HG02642 (cell line): ENCODE measurements around the gene TOP2A.
A peak's percentile ranks its signal among the peaks of the same experiment; 100 is the strongest.

Experiments used
- ATAC-seq: cut with Tn5 transposase; IDR thresholded peaks from one replicate; pipeline ENCODE4 v1.9.1; 2021; ENCODE audit warnings: mild to moderate bottlenecking; ENCODE audit not compliant: unreplicated experiment, poor library complexity

The TOP2A gene

DNA sequence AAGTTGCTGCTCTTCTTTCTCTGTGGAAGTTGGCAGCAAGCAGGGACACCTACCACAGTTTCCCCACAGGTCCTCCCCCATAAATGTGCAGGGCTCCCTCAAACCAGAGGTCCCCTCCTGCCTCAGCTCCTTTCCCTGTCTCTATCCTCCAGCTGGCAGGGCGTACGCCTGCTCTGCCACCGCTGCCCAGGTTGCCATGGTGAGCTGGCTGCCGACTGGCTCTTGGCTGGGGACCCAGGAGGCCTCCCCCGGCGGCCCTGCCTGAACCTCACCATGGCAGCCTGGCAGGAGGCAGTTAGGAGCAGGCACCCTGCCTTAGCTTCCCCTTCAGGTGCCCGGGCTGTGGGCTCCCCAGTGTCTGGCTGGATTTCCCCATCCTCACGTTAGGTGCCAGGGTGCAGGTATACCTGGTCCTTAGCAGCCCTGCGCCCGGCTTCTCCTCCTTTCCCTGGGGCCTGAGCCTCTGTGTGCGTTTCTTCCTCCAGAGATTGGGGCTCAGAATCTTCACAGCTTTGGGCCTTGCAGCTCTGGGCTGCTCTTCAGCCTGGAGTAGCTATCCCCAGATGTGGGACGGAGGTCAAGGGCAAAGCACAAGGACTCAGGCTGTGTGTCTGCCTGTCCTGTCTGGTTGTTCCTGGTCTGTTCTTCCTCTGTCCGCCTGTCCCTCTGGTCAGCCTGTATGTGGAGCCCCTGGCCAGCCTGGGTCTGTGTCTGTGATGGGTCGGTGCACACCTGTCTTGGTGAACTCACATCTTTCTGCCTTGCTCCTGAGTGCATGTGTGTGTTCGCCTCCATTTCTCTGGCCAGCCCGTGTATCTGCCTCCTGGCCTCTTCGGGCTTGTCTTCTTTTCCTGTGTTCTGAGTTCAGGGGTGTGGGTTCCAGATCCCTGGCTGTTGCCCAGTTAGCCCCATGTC is 68.9 kb downstream of the TOP2A start:
- no peak for ATAC-seq

DNA sequence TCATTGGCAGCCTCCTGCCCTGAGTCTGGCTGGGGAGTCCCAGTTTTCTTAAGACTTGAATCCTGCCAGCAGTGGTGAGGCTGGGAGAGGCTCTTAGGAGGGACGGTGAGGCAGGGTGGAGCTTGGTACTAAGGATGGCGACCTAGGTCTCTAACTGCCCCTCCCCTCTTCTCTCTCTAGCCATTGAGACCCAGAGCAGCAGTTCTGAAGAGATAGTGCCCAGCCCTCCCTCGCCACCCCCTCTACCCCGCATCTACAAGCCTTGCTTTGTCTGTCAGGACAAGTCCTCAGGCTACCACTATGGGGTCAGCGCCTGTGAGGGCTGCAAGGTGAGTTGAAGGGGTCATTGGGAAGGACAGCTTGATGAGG is 69.6 kb downstream of the TOP2A start:
- ATAC-seq = no peak

DNA sequence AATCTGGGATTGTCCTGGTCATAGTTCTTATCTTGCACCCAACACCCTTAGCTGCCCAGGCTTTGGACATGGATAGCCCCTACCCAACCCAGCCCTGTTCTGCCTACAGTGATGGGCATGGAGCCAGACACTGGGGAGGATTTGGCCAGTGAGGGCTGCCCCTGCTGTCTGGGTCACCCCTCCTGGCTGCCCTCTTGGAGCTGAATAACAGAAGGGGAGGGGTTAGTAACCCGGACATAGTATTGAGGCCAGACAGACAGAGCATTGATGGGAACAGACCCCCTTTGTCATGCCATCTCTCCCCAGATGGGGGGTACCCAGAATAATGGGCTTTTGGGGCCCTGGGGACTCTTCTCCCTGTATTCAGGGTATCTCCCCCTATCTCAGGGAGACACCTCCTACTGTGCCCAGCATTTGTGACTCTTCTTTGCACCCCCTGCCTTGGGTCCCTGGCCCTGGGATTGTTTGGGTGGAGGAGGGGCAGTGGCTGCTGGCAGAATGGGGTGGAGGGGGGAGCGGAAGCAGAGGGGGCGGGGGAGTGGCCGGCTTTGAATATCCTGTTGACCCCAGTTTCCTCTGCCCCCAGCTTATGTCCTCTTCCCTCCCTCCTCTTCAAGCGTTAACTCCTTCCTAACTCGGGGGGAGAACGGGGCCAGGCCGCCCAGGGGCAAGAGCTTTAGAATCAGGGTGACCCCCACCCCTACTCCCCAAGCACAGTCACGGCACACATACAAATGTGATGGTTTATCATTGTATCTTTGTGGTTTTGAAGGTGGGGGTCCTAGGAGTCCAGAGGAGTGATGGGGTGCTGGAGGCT is 70.2 kb downstream of the TOP2A start:
- no peak for ATAC-seq

GRCh38 chr17:40346765-40347158 is 70.9 kb downstream of the TOP2A start:
- ATAC-seq = no peak

DNA sequence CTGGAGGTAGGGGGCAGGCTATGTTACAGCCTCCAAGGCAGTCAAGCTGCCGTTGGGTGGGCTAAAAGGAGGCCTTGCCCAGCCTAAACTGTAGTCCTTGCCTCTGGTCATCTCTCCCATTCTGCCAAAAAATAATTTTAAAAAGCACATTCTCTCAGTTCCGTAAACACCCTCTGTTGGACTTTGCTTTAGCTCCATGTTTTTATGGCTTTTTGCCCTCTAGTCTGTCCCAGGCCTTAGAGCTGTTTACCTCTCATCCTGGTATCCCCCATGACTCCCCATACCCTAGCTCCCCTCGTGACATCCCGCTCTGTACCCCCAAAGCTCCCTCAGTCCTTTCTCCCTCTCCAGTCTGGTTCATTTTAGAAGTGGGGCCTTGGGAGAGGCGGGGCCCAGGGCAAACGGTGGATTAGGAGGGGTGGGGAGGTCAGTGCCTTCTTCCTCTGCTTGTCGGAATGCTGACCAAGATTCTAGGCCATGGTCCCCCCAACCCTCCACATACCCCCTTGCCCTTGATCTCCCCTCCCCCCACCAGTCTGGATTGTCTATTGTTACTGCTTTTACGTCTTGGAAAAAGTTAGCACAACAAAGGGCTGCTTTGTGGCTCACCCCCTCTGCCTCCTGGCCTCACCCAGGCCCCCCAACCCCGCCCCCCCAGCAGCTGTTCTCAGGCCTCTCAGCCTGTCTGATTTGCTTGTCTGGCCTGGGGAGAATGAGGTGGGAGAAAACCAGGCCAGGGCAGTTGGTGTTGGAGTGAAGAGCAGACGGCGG is 71.5 kb downstream of the TOP2A start:
- ATAC-seq = no peak

DNA sequence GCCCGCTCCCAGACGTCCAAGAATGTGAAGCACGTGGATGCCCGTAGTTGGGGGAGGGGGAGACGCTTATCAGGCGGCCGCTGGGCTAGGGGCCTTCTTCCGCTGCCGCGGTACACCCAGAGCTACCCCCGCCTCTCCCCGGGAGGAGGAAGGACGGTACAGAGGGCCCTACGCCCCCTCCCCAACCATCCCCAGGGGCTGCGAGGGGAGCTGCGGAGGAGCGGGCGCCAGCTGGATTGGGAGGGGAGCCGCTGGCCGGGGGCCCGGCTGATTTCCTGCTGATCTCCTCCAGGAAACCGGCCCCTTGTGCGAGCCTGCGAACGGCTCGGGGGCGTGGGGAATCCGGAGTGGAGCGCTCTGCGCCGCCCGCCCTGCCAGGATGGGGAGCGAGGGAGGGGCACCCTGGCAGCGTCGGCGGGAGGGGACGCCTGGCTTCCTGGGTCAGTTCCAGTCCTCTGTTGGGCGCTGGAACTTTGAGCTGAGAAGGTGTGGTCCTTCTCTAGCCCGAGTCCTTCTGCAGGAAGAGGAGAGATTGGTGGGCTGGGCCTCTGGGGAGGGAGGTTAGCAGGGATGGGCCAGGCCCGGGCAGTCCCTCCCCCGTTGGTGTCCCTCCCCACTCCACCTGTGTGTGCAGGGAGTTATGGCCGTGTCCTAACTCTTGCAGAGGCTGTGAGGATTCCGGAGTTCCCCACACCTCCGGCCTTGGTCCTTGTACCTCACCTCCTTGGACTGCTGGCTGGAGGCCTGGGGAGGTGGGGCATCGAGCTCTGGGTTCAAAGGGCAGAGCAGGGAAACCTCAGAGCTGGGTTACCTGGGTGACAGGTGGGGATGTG is 72.3 kb downstream of the TOP2A start:
- no peak for ATAC-seq

GRCh38 chr17:40344421-40345160 is 73.1 kb downstream of the TOP2A start:
- ATAC-seq = no peak

DNA sequence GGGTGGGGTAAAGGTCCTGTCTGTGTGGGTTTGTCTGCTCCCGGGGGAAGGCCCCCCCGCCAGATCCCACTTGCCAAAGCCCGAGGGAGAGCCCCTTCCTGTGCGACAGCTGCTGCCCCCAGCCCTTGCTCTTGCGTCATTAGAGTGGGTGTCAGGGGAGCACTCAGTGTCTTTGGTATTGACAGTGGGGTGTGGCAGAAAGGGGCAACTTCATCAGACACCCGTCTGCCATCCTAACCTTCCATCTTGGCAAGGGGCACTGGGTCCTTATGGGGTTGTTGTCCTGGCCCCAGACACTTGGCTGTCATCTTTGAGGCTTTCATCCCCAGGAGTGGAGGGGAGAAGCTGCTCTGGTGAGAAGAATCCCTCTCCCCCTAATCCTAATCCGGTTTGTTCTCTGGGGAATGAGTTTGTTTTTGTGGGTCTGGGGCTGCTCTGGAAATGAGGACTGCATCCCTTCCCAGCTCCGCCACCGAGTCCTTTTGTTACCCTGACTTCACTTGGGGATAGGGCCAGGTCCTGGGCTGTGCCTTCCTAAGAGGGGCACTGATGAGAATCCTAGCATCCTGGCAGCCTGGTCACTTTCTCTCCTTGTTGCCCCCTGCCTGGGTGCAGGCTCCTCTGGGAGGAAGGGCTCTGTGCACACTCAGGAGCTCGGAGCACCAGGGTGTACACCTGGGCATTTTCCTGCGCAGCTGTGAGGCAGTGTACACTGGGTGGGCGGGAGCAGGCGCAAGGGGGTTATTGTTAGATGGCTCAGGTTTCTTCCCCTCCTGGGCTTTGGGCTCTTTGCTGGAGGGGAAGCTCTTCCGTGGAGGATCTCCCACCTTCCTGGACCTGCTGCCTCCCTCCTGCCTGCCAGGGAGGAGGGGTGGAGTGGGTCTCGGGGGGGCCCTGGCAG is 74.2 kb downstream of the TOP2A start:
- no peak for ATAC-seq

DNA sequence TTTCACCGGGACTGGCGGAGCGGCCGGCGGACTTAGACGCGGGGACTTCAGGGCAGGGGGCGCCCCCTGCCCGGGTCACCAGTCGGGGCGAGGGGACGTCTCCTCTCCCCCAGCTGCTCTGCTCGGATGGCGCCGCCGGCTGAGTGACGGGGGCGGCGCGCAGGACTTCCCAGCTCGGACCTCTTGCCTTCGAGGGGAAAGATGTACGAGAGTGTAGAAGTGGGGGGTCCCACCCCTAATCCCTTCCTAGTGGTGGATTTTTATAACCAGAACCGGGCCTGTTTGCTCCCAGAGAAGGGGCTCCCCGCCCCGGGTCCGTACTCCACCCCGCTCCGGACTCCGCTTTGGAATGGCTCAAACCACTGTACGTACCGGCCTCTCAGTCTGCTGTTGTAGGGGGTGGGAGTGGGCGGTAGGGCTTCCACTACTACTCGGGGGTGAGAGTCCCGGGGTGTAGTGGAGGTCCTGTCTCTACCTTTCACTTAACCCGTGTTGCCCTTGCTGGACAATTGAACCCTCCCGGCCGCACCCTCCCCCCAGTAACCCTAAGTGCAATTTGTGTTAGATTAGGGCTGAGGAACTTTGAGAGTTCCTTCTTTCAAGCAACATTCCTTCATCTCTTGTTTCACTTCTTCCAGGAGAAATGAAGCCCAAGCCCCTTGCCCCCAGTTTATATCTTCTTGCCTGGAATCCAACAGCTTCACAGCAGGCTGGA is 75.0 kb downstream of the TOP2A start:
- no peak for ATAC-seq

DNA sequence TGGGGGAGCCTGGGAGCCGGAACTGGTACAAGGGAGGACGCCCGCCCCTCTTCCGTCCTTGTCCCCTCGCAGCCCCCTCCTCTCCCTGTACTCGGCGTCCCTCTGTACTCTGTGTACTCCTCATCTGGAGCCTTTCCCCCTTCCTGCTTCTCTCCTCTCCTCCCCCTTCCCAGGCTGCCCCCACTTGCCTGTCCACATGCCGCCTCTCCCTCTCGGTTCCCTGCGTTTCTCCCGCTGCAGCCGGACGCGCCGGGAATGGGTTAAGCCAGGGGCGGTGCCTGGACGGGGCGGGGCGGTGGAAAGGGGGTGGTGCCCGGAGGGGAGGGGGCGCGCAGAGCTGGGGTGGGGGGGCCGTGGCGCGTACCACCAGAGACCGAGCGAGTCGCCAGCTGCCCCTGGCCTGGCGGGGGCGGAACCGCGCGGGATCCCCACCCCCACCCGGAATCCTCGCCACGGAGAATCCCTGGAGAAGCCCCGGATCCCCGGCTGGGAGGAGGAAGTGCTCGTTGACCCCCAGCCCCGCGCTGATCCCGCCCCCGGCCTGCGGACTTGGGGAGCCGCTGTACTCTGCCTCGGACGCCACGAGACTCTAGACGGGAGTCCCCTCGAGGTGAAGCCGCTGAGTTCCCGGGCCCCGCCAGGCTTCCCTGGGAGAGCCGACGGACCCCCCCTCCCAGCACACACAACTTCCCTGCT is 75.7 kb downstream of the TOP2A start:
- ATAC-seq = no peak

- peak; percentile 68 for ATAC-seq
These were observed 76.6 kb downstream of the TOP2A start for GRCh38 chr17:40340880-40341807.

DNA sequence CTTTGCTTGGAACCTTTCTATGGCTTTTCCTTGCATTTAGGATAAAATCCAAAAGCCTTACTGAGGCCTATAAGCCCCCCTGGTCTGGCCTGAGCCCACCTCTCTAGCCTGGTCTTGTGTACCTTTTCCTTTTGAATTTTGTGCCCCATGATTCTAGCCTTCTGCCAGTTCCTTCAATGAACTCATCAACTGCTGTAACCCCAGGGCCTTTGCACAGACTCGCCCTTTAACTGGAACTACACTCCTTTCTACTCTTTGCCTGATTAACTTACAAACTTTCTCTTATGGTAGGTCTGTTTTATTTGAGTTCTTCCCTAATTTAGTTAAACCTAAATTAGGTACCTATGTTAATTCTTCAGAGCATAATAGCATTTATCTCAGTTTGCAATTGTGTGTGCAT is 77.4 kb downstream of the TOP2A start:
- no peak for ATAC-seq

DNA sequence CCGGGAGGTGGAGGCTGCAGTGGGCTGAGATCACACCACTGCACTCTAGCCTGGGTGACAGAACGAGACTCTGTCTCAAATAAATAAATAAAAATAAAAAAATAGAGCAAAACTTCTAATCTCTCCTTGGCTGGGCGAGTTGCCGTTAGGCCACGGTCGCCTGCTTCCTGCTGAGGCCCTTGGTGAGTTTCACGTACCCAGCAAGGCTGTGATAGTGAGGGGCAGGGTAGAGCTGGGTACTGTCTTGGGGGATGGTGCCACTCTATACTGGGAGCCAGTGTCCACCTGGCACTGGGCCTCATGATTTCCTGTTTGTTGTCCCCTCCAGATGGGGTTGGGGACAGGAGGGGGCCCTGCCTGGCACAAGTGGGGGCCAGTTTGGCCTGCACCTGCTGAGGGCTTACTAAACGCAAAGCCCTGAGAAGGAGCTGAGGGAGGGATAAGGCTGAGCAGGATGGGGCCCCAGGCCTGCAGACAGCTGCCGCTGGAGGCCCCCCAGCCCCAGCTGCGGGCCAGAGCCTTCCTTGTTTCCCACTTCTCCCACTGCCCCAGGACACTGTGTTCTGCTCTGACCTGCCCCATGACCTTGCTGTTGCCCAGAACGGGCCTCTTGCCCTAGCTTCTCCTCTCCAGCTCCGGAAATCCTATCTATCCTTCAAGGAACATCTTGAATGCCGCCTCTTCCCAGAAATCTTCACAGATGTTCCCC is 78.6 kb downstream of the TOP2A start:
- ATAC-seq = no peak
